D341Med (cell line): ENCODE results near the gene INTS6.

ENCODE experiments used
- DNase-seq: peaks from one replicate; pipeline ENCODE4 v3.0.0; 2012; ENCODE audit warnings: low spot score

The INTS6 gene

DNA sequence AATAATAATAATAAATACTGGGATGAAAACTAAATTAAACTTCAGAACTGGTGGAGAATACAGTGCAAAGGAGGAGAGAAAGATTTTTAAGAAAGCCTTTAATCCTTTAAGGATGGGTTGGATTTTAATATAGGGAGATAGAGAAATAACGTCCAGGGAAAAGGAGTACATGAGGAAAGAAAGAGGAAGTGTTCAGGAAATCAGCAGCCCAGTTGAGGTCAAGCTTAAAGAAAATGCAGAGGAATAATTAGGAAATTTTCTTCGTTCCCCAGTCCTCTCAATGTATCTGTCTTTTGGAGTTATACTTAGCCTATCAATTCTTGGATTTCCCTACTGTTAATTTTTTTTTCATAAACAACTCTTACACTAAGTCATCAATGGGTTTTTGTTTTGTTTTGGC lies 47.7 kb downstream of the INTS6 start:
- no peak for DNase-seq

DNA sequence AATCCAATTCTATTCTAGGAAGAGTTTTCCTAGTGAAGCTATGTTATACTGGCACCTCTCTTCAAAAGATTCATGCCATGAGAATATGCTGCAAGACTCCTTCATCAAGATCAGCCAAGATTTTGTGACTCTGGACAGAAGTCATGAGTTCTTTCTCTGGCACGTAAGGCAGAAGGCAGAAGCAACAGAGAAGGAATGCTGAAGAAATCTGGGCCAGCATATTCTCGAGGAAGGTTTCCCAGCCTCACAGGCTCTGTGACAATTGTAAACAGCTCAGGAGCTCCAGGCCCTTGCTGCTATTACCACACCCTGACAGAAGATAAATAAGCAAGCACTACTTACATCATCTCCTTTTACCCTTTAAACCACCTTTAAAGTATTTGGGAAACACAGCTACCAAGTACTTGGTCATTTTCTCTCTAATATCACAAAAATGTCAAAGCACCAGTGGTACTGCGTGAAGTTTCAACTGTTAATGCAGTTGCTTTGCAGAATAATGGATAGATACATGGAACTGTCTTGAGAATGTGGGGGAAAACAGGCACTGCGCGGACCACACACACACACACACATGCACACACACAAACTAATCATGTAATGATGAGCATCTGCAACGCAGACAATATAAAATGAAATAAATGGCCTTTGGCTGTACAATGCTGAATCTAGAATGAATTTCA lies 55.4 kb downstream of the INTS6 start:
- DNase-seq = no peak

DNA sequence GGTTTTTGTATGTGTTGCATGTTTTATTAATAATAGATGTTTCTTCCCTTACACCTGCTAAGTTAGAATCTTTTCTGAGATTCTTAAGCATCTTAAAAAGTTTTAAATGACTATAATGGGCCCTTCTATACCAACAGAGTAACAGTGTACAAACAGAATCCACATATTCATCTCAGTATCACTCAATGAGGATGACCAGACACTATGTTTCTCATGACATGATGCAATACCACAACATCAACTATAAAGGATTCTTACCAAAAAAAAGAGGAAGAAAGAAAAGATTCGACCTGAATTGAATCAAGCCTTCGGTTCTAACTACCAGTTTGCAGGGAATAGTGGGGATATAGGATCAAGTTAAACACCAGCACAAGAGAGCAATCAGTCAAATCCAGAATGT lies 56.5 kb downstream of the INTS6 start:
- no peak for DNase-seq

DNA sequence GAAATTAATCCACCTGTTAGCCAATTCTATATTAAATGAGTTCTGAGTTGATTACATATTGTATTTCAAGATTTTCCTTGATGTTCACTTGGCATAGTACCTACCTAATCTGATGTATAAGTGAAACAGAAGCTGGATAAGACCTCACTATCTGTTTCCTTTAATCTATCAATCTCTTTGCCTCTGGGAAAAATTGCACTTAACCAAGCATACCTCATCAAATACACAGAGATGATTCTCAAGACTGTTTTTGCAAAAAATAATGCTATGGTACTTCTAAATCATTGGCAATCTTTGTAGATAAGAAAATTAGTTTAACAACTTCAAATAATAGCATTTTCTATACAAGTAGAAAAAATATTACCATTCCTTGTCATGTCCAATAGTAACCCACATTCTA lies 58.1 kb downstream of the INTS6 start:
- no peak for DNase-seq

DNA sequence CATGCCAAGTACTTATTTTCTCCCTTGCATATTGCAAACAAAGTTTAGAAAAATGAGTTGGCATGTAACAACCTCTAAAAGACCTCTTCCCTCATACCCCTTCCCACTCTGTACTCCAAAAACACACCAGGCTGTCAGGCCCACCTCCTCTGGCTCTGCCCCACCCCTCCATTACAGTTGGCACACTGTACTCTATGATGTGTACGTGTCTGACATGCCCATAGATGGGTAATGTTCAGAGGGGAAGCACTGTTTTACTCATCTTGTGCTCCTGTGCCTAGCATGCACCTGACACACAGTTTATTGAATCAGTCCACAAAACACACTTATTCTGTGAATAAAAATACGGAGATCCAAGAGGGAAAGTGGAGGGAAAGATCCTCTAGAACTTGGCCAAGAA lies 67.7 kb downstream of the INTS6 start:
- no peak for DNase-seq

DNA sequence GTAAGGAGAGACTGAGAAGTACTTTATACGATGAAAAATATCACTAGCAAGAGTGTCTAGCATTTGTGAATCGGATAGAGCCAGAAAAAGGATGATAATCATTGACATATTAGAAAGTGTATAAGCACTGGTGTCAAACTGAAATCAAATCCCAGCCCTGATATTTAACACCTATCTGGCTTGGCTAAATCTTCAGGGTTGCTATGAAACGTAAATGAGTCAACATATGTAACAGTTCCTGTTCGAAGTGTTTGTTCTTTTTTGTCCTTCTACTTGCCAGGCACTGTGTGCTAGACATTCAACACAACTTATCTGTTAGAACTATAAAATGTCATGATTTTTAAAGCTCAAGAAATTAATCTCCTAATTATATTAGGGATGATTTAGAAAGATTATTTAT lies 72.6 kb downstream of the INTS6 start:
- DNase-seq = peak; percentile 22

DNA sequence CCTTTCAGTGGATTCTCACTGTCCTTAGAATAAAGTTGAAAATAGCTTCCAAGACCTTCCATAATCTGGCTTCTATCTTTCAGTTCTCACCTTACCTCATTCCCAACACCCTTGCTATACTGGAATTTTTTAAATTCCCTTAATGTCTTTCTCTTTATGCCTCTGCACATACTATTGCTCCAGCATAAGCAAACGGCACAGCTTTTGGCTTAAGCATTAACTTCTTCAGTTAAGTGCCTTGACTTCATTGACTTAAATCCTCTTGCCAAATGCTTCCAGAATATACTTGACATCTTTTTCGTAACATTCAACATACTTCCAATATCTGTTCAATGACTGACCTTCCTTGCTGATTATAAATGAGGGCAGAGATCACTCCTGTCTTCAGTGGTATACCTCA lies 79.4 kb downstream of the INTS6 start:
- no peak for DNase-seq

DNA sequence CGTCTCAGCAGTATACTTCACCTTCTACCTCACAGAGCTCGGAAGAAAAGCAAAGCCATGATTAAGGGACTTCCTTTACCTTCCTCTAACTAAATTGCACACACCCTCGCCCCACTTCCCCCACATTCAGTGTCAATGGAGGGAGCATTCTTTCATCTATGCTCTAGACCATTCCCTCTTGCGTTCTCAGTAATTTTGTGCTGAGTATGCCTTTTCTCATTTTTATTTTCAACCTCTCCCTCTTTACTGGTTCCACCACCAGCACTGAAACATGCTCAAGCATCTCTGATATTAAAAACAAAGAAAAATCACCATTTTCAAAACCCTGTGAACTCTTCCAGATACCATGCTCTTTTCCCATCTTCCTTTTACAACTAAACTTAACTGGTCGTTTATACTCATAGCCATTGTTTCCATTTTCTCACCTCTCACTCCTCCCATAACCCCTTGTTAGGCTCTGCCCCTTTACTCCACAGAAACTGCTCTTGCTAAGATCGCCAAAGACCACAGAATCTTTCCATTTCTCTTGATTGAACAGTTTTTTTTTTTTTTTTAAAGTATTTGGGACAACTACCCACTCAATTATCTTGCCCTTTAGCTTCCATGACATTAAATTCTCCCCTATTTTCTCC lies 81.0 kb downstream of the INTS6 start:
- DNase-seq = no peak

DNA sequence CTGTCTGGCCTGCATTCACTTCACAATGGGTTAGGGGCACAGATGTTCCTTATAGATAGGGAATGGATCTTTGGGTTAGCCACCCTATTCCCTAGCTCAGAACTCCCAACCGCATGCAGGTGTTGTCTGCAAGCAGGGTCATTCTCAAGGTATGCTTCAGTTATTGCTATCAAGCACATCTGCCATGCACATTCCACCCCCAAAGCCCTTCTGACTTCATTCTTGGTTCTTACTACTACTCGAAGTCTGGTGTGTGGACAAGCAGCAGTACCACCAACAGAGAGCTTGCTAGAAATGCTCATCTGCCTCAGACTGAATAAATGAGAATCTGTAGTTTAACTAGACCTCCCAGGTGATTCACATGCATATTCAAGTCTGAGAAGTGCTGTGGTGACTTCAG lies 82.0 kb downstream of the INTS6 start:
- no peak for DNase-seq

DNA sequence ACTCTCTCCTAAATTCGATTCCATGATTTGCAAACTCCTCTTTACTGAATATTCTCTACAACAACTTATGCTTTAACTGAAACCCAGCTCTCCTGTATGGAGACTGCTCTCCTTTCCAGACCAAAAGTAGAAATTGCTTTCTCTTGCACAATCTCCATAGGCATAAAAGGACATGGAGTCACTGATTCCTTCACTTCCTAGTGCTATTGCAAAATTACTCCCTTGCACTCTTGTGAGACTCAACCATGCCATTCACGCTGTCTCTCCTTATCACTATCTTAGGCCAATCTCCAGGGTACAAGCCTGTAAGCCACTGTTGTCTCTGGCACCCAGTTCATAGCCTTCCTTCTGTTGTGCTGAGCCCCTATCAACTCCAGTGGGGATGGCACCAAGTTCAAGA lies 82.7 kb downstream of the INTS6 start:
- no peak for DNase-seq

DNA sequence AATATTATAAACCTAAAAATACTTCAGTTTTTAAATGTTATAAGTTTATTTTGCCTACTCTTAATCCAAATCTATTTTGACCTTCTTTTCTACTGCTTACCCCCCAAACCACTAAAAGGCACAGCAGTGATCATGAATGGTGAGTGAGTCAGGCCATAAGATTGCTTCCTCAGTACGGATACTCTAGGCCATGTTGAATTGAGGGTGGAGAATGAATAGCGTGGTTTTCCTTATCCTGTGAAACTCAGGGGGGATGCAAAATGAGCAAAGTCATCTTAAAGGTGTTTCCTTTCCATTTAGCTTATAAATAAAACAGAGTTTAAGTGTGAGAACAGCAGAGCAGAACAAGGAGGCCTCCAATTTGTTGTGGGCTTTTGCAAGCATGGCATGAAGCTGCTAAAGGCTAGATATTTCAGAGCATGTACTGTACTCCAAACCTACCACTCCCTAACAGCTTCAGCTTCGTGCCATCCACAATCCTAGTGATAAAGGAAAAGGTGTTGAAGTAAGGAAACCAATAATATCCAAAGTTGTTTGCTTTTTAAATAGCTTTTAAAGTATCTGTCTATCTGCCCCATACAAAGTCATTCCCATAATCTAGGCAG lies 88.3 kb downstream of the INTS6 start:
- no peak for DNase-seq

DNA sequence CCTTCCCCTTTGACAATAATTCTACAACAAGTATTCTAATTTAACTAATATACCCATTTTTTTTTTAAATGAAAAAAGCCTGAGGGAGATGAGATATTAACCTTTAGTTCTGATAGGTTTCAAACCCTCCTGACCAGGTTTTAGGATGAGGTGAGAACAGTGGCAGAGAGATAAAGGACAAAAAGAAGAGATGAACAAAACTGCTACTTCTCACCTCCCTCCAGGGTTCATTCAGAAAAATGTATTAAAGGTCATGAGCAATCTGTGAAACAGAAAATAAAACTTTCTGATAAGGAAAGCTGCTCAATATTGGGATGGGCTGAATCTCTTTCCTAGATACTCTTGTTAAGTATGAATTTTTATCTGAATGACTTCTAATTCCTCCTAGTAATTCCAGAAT lies 89.2 kb downstream of the INTS6 start:
- DNase-seq = no peak

DNA sequence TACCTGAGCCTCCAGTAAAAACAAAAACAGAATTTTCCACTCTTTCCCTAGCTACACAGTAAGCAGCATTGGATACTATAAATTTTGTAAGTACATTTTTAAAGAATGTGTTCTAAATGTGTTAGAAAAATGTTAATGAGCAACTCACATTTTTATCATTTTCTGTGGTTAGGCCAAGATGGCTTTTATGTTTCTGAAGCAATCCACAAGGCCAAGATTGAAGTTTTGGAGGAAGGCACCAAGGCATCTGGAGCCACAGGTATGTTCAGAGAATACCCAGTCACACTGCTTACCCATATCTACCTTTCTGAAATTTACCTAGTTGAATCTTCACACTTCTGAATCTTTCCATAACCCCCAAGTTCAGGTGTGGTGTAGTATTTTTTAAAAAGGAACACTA lies 91.7 kb downstream of the INTS6 start:
- DNase-seq = no peak

DNA sequence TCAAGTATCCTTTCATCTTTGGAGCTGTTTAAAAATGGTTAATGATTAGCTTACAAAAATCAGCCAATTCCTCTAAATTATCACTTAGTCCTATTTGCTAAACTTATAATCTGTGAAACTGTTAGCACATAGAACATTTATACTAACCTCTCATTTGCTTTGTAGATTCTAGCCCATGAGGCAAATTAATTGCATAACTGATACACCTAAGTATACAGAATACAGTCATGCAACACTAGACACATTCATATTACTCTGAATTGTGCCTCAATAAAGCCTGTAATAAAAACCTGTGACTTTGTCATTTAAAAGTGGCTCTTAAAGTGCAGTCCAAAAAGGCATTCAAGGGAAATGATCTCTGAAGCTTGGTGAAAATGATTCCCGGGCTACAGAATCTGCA lies 92.3 kb downstream of the INTS6 start:
- DNase-seq = no peak

DNA sequence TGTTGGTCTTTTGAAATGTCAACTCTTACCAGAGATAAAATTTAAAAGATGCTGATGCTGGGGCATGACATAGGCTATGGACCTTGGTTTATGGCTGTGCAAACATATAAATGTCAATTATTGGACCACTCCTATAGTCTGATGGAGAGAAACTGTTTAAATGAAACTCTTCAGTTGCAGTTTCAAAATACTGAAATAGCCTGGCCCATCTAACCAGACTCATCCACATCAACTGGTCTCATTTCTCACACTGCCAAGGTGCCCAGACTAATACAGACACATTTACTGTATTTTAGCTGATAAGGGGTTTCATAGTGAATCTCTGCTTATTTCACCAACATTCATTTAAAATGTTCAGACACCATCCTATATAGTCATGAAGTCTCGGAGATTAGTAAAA lies 93.5 kb downstream of the INTS6 start:
- no peak for DNase-seq

DNA sequence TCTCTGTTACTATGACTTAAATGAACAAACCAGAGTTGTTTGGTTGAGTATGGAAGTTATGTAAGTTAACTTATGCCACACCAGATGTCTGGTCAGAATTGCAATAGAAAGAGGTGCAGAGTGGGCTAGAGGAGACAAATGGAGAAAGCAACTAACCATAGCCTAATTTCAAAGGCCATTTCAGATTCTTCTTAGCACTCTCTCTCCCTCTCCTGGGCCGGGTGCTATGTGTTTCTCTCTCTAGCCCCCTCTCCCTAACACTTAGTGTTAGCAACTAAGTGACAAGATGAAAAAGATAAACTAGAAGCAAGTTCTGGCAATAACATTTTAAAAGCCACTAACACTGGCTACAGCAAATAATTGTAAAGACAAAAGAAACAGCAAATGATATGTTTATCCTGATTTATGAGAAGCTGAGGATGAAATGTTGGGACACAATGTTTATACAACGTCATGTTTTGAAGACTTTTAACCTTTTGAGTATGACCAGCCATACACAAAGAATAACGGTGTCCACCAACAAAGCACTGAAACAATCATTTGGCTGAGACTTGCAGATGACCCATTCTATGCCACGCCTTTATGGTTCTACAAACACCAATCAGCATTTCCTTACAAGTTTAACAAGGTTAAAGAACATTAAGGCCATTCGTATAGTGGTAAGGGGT lies 94.8 kb downstream of the INTS6 start:
- DNase-seq = no peak

DNA sequence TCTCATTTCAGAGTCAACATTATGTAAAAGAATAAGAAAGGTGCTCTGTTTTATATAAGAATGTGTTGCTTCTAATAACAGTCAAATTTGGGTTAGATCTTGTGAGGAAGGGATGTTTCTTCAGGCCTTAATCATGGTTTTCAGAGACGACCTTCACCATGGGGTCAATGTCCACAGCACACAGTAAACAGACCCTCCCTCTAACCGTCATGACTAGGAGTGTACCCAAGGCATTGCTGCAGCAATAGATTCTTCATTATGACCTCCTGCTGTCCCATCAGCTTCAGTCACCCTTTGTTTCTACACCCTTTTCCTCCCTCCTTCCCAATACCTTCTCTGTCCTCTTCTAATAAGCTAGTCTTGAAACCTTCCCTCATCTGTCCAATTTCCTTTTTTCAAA lies 97.6 kb downstream of the INTS6 start:
- DNase-seq = no peak

DNA sequence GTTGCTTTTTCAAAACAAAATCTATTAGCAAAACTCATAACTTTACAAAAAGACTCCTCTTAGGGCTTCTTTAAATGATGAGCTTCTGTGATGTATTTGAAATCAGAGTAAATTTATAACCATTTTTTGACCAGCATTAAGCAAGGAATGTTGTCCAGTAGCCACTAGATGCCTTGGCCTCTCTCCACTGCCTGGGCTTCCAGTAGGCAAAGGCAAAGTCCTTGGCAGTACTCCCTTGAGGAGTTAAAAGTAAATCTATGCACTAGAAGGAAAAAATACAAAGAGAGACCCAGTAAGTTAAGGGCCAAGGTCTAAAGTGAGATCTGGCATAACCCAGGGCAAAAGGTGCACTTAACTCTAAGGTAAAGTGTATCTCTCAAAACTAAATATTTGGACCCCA lies 103.8 kb downstream of the INTS6 start:
- no peak for DNase-seq

DNA sequence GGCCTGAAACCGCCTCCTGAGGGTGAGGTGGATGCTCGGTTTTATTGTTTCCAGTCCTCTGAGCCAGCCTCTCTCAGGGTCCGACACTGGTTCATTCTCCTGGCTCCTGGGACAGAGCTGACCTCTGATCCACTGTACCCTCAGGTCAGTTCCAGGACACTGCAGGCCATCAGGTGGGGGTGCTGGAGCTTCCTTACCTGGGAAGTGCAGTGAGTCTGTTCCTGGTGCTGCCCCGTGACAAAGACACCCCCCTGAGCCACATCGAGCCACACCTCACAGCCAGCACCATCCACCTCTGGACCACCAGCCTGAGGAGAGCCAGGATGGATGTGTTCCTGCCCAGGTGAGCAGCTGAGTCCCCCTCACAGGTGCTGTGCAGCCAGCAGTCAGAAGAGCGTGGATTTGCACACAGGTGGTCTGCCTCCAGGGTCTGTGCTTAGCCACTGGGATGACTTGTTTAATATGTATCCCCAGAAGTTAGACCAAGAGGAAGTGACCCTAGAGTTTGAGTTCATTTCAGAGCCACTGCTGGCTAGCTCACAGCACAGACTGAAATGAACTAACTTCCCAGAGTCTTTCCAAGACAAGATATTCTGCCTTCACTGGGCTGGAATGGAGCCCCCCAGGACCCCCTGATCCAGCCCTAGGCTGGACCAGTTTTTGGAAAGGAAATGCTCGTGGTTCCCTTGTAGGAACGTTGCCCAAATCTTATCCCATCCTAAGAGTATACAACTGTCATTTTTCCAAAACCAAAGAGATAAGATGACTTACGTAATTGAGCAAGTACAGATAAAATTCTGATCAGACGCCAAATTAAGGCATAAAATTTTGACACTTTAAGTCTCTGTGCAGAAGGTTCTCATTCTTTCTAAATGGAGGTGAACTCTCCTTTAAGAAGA lies 104.5 kb downstream of the INTS6 start:
- no peak for DNase-seq

DNA sequence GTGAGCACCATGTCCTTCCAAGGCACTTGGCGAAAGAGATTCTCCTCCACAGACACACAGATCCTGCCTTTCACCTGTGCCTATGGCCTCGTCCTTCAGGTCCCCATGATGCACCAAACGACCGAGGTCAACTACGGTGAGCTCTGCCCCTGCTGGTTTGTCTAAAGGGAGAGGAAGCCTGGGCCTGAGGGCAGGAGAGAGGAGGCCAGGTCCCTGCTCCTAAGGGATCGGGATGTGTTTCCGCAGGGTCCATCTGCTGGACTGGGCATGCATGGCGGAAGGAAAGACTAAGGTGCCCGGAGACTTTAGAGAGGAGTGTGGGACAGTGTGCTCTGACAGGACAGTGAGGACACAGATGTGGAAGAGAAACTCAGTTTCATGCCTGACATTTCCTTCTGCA lies 105.7 kb downstream of the INTS6 start:
- DNase-seq = no peak

DNA sequence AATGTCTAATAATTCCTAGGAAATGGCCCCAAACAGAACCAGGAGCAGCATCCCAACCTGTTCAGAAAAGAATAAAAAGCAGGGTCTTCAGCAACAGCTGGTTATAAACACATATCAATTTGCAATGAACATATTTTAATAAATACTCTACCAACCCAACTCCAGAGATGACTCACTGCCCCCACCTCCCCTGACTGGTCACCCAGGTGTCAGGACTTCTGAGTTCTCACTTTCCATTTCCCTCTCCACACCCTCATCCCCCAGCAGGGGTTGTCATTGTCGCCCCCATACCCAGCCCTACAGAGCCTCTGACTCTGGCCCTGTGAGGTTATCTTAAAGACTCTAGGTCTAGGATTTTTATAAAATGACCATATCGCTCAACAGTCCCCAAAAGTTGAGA lies 106.4 kb downstream of the INTS6 start:
- no peak for DNase-seq

DNA sequence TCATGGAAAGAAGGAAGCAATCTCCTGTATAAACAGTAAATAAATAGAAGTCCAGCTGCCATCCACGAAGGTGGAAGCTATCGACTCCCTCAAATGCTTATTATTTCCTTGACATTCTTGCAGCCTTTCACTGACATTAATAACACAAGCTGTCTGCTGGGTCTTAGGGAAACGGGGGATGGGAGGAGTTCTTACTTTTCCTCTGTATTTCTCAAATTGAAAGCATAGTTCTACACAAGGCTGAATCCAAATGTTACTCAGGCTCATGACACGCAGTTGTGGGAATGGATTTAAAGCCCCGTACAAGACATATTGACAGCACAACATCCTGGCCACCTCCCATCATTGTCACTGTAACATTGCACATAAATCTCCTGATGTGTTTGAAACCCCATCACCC lies 109.4 kb downstream of the INTS6 start:
- no peak for DNase-seq
